ENCODE measurements around the gene IGFBP5.

The IGFBP5 gene

DNA sequence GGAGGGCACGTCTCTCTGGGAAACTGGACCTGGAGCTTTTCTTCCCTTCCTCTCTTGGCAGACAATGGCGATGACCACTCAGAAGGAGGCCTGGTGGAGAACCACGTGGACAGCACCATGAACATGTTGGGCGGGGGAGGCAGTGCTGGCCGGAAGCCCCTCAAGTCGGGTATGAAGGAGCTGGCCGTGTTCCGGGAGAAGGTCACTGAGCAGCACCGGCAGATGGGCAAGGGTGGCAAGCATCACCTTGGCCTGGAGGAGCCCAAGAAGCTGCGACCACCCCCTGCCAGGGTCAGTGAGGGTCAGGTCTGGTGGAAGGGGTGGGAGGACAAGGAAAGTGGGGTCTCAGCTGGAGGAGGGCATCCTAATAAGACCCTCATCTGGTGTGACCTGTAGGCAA, 34.9 kb downstream of the IGFBP5 start:
- no peak for DNase-seq (ENCODE audit: low read depth in 2 of 2)
- TF ChIP-seq, protein P1, sequence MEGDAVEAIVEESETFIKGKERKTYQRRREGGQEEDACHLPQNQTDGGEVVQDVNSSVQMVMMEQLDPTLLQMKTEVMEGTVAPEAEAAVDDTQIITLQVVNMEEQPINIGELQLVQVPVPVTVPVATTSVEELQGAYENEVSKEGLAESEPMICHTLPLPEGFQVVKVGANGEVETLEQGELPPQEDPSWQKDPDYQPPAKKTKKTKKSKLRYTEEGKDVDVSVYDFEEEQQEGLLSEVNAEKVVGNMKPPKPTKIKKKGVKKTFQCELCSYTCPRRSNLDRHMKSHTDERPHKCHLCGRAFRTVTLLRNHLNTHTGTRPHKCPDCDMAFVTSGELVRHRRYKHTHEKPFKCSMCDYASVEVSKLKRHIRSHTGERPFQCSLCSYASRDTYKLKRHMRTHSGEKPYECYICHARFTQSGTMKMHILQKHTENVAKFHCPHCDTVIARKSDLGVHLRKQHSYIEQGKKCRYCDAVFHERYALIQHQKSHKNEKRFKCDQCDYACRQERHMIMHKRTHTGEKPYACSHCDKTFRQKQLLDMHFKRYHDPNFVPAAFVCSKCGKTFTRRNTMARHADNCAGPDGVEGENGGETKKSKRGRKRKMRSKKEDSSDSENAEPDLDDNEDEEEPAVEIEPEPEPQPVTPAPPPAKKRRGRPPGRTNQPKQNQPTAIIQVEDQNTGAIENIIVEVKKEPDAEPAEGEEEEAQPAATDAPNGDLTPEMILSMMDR (IDR thresholded peaks at IDR 0.05; ENCODE audit: low read depth, low read length): no peak
- H3K4me3 ChIP-seq (replicated peaks in 1 of 2; ENCODE audit: low read depth in 2 of 2, low read length in 2 of 2): no peak overlapping the region

DNA sequence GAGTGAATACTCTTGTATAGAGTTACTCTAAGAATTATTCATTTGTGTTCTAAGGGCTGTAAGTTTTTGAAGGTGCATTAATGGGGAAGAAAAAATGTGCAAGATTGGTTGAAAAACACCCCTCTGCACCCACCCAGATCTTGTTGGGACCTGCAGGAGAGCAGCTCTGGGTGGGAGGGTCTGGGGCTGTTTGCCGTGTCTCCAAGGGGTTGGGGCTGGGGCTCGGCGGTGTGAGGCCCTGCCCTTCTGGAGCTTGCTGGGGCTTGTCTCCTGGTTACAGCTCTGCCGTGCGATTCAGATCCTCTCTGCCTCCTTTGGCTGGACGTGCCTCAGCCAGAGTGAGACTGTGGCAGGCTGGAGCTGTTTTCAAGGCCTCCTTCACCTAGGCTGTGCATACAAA, 36.1 kb downstream of the IGFBP5 start:
- H3K4me3 ChIP-seq (replicated peaks in 1 of 2; ENCODE audit: low read depth in 2 of 2, low read length in 2 of 2): no peak overlapping the region
- TF ChIP-seq, protein P1 (IDR thresholded peaks at IDR 0.05; ENCODE audit: low read depth, low read length): no peak
- no peak for DNase-seq (ENCODE audit: low read depth in 2 of 2)

DNA sequence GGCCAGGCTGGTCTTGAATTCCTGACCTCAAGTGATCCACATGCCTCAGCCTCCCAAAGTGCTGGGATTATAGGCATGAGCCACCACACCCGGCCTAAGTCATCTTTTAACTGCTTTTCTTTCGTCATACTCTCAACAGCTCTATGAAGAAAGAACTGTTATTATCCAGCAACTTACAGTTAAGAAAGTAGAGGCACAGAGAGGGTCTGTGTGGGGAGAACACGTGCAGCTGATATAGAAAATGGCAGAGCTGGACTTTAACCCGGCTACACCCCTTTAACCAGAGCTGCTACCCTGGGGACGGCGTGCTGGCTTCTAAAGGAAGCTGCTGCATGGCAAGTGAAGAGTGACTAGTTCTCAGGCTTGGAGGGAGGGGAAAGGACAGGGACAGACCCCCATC, 36.6 kb downstream of the IGFBP5 start:
- DNase-seq (ENCODE audit: low read depth in 2 of 2): no peak
- H3K4me3 ChIP-seq (replicated peaks in 1 of 2; ENCODE audit: low read depth in 2 of 2, low read length in 2 of 2): no peak overlapping the region
- TF ChIP-seq, protein P1 (IDR thresholded peaks at IDR 0.05; ENCODE audit: low read depth, low read length): no peak

DNA sequence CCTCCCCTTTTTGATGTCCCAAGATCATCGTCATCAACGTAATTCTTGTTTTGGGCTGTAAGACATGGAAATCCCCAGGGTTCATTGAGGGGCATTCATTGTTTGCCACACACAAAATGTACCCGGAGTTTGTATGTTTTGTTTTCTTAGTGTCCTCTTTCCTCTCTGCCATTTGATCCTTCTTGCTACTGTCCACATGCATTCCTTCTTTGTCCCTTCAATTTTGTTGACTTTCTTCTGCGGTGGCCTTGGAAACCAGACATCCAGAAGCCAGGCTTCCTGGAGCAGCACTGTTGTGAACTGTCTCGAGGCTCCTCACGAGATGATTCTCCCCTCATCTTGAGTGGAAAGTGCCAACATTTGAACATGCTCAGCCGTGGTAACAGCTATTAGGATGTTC, 37.4 kb downstream of the IGFBP5 start:
- TF ChIP-seq, protein P1 (IDR thresholded peaks at IDR 0.05; ENCODE audit: low read depth, low read length): no peak
- DNase-seq (ENCODE audit: low read depth in 2 of 2): no peak
- H3K4me3 ChIP-seq (replicated peaks in 1 of 2; ENCODE audit: low read depth in 2 of 2, low read length in 2 of 2): no peak overlapping the region

DNA sequence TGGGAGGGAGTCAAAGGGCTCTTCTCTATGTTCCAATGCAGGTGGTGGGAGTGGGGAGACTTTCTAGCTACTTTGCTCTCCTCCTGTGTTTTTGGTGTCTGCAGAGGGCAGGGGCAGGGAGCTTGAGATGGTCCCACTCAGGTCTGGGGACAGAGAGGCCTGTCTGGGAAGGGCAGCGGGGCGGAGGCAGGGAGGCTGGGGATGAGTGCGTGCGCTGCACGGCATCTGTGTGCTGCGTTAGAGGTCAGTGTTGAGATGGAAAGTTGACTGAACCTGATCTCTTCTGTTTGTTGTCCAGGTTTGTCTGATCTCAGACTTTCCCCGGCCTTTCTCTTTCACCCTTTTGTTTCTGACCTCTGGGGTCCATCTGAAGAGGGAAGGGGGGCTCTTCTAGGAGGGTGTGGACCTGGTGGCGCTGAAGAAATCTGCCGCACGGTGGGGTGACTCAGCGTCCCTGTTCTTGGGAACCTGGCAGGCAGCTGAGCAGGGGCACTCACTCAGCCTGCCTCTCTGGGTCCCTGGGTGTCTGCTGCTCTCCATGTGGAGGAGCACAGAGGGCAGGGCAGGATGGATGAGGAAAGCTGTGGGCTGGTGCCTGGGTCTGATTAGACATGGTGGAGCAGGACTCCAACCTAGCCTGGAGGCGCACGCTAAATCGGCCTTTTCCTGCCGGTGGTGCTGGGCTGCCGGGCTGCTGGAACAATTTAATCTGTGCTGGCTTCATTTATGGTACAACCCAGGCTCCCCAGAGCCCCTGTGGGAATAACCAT, 38.1 kb downstream of the IGFBP5 start:
- DNase-seq (ENCODE audit: low read depth in 2 of 2): no peak
- TF ChIP-seq, protein P1 (IDR thresholded peaks at IDR 0.05; ENCODE audit: low read depth, low read length): no peak
- no peak overlapping the region for H3K4me3 ChIP-seq (replicated peaks in 1 of 2; ENCODE audit: low read depth in 2 of 2, low read length in 2 of 2)

DNA sequence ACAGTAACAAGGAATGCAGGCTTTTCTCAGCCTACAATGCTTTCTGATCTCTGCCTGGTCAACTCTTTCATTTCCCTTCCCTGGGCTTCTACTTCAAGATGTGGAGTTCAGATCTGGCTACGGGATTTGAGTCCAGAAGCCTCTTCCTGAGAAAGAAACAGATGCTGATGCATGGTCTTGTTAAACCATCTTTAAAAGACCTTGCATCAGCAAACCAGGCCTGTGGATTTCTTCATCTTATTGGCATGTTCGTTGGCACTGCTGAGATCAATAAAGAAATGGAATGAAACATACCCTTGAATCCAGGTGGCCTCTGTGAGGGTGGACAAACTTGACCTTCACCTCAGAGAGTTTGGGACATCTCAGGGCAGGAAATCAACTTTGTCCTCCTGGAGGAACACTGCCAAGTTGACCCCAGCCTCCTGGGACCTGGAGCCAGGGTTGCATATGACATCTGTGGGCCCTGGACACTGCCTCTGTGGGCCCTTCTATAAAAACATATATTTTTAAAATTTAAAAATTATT, 40.8 kb downstream of the IGFBP5 start:
- TF ChIP-seq, protein P1 (IDR thresholded peaks at IDR 0.05; ENCODE audit: low read depth, low read length): no peak
- H3K4me3 ChIP-seq (replicated peaks in 1 of 2; ENCODE audit: low read depth in 2 of 2, low read length in 2 of 2): no peak overlapping the region
- DNase-seq (ENCODE audit: low read depth in 2 of 2): no peak

All from cardiac fibroblast (primary cell).